ENCODE results near the gene CLEC16A. TPM values are rescaled to one million over a fixed set of nuclear protein-coding genes. Genes with fewer than 3 reads are reported as not detected.

The CLEC16A gene
- total and polyA plus RNA-seq, 9 of the 15 experiments (the other 6 are each of a cell fraction or from before 2014, with no cell fraction given), result 1.00 to 22.3 (median 10.0) TPM

DNA sequence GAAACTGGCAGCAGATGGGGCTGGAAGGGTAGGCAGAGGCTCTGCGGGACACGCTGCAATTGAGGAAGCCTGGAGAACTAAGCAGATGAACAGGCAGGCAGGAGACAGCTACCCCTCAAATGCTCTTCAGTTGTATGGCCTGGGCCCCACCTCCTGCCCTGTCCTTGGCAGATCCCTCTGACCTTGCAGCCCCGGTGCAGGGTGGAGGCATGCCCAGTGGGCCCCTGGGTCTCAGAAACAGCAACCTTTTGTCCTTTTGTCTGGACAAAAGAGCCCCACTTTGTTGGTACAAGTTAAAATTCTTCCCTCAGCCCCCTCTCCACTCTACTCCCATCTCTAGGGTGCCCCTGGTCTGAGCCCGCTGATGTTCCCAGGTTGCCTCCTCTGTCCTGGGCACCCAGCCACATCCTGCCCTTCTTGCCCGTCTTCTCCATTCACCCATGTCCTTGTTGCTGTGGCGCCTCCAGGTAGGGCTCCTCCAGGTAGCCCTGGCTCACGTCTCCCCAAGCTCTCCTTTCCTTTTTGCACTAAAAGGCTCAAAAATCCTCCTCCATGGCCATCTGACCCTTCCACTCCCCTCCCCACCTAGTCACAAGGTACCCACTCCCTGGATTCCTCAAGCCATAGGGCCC lies 136.8 kb downstream of the CLEC16A start (continued):
- TF ChIP-seq CUX1 (CRISPR knock-in tag; IDR thresholded peaks at IDR 0.05), result no peak
- TF ChIP-seq KDM4B (IDR thresholded peaks at IDR 0.05; ENCODE audit: borderline replicate concordance in 2 of 2, low read depth in 1 of 2), result no peak
- TF ChIP-seq CXXC5 (CRISPR knock-in tag; IDR thresholded peaks at IDR 0.05), result no peak

Data from K562 (cell line).